Activated CD4-positive, alpha-beta T cell treated with anti-CD3 and anti-CD28 coated beads, Interleukin-2, amount 10 ng/mL, durations not matched to agents 7 days and 5 days (primary cell): ENCODE data around the gene PAN2. TPM values are rescaled to one million over a fixed set of nuclear protein-coding genes. Genes with fewer than 3 reads are reported as not detected.

Experiments
- CTCF ChIA-PET: fragments of 350-600 bp; sonication (Branson Sonifier 250); formaldehyde crosslinking; loops from one replicate; lab custom pipeline; 2021; ENCODE audit warnings: antibody characterized with exemption; lab: Charles Lee
- POLR2A ChIA-PET: fragments of 350-600 bp; sonication (Branson Sonifier 250); formaldehyde crosslinking; loops from one replicate; lab custom pipeline; 2021; ENCODE audit warnings: antibody characterized with exemption; lab: Charles Lee
- DNase-seq: peaks from one replicate; pipeline ENCODE4 v3.0.0-alpha.2; 2020
- H3K27ac Mint-ChIP-seq: one replicate; pipeline ENCODE4 v1.8.0; 2021; ENCODE audit warnings: mild to moderate bottlenecking, moderate library complexity, mixed read lengths
- H3K27me3 Mint-ChIP-seq: one replicate; pipeline ENCODE4 v1.8.0; 2021; ENCODE audit warnings: mixed read lengths
- H3K36me3 Mint-ChIP-seq: one replicate; pipeline ENCODE4 v1.8.0; 2021; ENCODE audit warnings: low read depth, mixed read lengths
- H3K4me1 Mint-ChIP-seq: one replicate; pipeline ENCODE4 v1.8.0; 2021; ENCODE audit warnings: mixed read lengths
- H3K4me3 Mint-ChIP-seq: one replicate; pipeline ENCODE4 v1.8.0; 2021; ENCODE audit warnings: mild to moderate bottlenecking, moderate library complexity, mixed read lengths
- H3K9me3 Mint-ChIP-seq: one replicate; pipeline ENCODE4 v1.8.0; 2021; ENCODE audit warnings: mixed read lengths
- total RNA-seq, 2 experiments: library from RNA; stranded (reverse); gene quantifications; one replicate each; pipeline ENCODE4 v1.2.3, GENCODE V29; 2021

The PAN2 gene, protein sequence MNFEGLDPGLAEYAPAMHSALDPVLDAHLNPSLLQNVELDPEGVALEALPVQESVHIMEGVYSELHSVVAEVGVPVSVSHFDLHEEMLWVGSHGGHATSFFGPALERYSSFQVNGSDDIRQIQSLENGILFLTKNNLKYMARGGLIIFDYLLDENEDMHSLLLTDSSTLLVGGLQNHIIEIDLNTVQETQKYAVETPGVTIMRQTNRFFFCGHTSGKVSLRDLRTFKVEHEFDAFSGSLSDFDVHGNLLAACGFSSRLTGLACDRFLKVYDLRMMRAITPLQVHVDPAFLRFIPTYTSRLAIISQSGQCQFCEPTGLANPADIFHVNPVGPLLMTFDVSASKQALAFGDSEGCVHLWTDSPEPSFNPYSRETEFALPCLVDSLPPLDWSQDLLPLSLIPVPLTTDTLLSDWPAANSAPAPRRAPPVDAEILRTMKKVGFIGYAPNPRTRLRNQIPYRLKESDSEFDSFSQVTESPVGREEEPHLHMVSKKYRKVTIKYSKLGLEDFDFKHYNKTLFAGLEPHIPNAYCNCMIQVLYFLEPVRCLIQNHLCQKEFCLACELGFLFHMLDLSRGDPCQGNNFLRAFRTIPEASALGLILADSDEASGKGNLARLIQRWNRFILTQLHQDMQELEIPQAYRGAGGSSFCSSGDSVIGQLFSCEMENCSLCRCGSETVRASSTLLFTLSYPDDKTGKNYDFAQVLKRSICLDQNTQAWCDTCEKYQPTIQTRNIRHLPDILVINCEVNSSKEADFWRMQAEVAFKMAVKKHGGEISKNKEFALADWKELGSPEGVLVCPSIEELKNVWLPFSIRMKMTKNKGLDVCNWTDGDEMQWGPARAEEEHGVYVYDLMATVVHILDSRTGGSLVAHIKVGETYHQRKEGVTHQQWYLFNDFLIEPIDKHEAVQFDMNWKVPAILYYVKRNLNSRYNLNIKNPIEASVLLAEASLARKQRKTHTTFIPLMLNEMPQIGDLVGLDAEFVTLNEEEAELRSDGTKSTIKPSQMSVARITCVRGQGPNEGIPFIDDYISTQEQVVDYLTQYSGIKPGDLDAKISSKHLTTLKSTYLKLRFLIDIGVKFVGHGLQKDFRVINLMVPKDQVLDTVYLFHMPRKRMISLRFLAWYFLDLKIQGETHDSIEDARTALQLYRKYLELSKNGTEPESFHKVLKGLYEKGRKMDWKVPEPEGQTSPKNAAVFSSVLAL
- total RNA-seq, result 10 to 100 TPM; 76.9 to 78.9 TPM

DNA sequence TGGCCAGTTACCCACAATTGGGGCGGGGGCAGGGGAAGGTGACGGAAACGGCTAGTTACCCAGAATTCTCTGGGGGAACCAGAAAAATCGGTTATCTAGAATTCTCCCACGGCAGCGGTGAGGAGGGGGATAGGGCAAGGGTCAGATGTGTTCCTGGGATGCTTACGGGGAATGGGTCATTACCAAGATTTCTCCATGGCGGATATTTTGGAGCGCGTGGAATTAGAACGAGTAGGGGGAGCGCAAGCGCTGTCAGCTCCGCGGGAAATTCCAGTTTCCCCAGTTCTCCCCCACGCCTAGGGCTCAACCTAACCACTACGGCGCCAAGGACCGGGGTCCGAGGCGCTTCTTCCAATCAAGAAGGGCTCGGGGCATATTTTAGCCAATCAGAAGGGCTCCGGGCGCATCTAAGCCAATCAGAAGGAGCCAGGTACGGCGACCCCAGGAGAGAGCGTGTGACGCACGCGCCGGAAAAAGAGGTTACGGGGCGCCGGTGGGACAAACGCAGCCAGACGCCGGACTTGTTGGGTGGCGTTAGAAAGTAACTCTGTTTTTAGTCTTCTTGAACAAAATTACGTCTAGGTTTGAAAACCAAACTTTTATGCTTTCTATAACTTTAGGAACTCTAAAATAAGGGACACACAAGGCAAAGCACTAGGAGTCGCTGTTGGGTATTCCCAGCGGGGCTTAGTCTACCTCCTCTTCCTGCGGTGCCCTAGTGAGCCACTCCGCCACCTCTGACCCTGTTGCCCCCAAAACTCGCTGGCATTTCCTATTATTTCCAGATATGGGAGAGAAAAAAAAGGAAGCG, at the start of gene PAN2:
Gene PAN2 (minus strand): TSS at position 322 of the 811 bp plus-strand sequence. CDS start 906 bp downstream, outside the sequence.
- Mint-ChIP-seq H3K36me3 (peaks cover 7% of the 10 kb centered on the region), H3K4me1 (peaks cover 49% of the 10 kb centered on the region), H3K27me3 (no peaks in the 10 kb centered on the region), H3K4me3 (peak within 1 kb of the TSS; percentile 88), H3K9me3 (no peaks in the 10 kb centered on the region), H3K27ac (peak within 1 kb of the TSS; percentile 97)
- POLR2A ChIA-PET, result no interaction called here
- peak; percentile 95 for DNase-seq
- CTCF ChIA-PET, result interaction anchor here (0.5 to 3.1 kb wide), 9 partner anchors 10 to 559 kb away, joined by 3 to 15 read pairs (median 3); partner anchors contain the start of genes CNPY2 and SMARCC2

GRCh38 chr12:56382611-56383010, 48.8 kb upstream of the PAN2 start:
- CTCF ChIA-PET, result interaction anchor here (0.8 to 1.8 kb wide), 3 partner anchors 9 to 23 kb away, joined by 3 to 6 read pairs (median 5); partner anchors contain the start of gene STAT2
- Mint-ChIP-seq H3K4me3 (no peak overlapping the region), H3K9me3 (no peaks in the 10 kb centered on the region), H3K4me1 (no peaks in the 10 kb centered on the region), H3K36me3 (no peaks in the 10 kb centered on the region), H3K27me3 (no peaks in the 10 kb centered on the region), H3K27ac (no peak overlapping the region)
- POLR2A ChIA-PET, result no interaction called here
- DNase-seq, result no peak

- no peaks in the 10 kb centered on the region for H3K36me3 Mint-ChIP-seq
- no peaks in the 10 kb centered on the region for H3K27me3 Mint-ChIP-seq
- no peaks in the 10 kb centered on the region for H3K4me1 Mint-ChIP-seq
- H3K27ac Mint-ChIP-seq, result no peak overlapping the region
- peaks cover 5% of the 10 kb centered on the region for H3K9me3 Mint-ChIP-seq
- H3K4me3 Mint-ChIP-seq, result no peak overlapping the region
- ChIA-PET POLR2A (no interaction called here), CTCF (interaction anchor here (1.0 to 1.9 kb wide), 2 partner anchors 8 to 12 kb away, joined by 3 to 5 read pairs; no protein-coding TSS in a partner anchor)
- DNase-seq, result no peak
These were observed 44.2 kb upstream of the PAN2 start for GRCh38 chr12:56377989-56378316.

GRCh38 chr12:56377310-56377988, 43.6 kb upstream of the PAN2 start:
- H3K36me3 Mint-ChIP-seq, result no peaks in the 10 kb centered on the region
- ChIA-PET CTCF (interaction anchor here (1.0 to 1.9 kb wide), 3 partner anchors 9 to 71 kb away, joined by 3 to 5 read pairs (median 3); no protein-coding TSS in a partner anchor), POLR2A (no interaction called here)
- H3K9me3 Mint-ChIP-seq, result peaks cover 5% of the 10 kb centered on the region
- H3K27ac Mint-ChIP-seq, result no peak overlapping the region
- DNase-seq, result no peak
- H3K4me3 Mint-ChIP-seq, result no peak overlapping the region
- H3K27me3 Mint-ChIP-seq, result no peaks in the 10 kb centered on the region
- H3K4me1 Mint-ChIP-seq, result no peaks in the 10 kb centered on the region

DNA sequence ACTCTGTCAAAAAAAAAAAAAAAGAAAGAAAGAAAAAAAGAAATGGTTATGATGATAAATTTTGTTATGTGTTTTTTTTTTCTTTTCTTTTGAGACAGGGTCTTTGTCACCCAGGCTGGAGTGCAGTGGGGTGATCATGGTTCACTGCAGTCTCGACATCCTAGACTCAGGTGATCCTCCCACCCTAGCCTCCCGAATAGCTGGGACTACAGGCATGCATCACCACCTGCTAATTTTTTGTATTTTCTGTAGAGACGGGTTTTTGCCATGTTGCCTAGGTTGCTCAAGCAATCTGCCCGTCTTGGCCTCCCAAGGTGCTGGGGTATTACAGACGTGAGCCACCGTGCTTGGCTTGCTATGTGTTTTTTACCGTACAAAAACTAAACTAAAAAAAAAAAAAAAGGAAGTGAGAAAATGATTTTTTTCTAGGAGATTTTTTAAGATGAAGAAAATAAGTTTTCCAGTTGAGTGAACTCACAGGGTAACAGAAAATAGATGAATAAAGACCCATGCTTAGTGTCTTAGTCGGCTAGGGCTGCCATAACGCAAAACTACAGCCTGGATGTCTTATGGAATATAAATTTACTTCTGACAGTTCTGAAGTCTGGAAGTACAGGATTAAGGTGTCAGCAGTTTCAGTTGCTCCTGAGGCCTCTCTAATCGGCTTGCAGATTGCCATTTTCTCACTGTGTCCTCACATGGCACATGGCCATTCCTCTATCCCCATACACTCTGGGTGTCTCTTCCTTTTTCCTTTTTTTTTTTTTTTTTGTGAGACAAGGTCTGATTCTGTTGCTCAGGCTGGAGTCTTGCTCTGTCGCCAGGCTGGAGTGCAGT, 42.0 kb upstream of the PAN2 start:
- POLR2A ChIA-PET, result no interaction called here
- H3K4me3 Mint-ChIP-seq, result no peak overlapping the region
- no peaks in the 10 kb centered on the region for H3K36me3 Mint-ChIP-seq
- CTCF ChIA-PET, result interaction anchor here (0.8 to 1.0 kb wide), 3 partner anchors 10 to 73 kb away, joined by 3 read pairs; no protein-coding TSS in a partner anchor
- peaks cover 5% of the 10 kb centered on the region for H3K9me3 Mint-ChIP-seq
- H3K4me1 Mint-ChIP-seq, result no peaks in the 10 kb centered on the region
- peaks cover 7% of the 10 kb centered on the region for H3K27me3 Mint-ChIP-seq
- no peak overlapping the region for H3K27ac Mint-ChIP-seq
- DNase-seq, result no peak

- POLR2A ChIA-PET, result interaction anchor here (0.6 kb wide), 1 partner anchor 342 kb away, joined by 4 read pairs; no protein-coding TSS in a partner anchor
- DNase-seq, result no peak
- H3K9me3 Mint-ChIP-seq, result peaks cover 5% of the 10 kb centered on the region
- CTCF ChIA-PET, result interaction anchor here (0.8 to 1.3 kb wide), 4 partner anchors 9 to 78 kb away, joined by 3 to 4 read pairs (median 3); no protein-coding TSS in a partner anchor
- peaks cover 9% of the 10 kb centered on the region for H3K27me3 Mint-ChIP-seq
- H3K36me3 Mint-ChIP-seq, result no peaks in the 10 kb centered on the region
- H3K4me3 Mint-ChIP-seq, result no peak overlapping the region
- no peak overlapping the region for H3K27ac Mint-ChIP-seq
- H3K4me1 Mint-ChIP-seq, result no peaks in the 10 kb centered on the region
These were observed 41.2 kb upstream of the PAN2 start for GRCh38 chr12:56374726-56375597.

DNA sequence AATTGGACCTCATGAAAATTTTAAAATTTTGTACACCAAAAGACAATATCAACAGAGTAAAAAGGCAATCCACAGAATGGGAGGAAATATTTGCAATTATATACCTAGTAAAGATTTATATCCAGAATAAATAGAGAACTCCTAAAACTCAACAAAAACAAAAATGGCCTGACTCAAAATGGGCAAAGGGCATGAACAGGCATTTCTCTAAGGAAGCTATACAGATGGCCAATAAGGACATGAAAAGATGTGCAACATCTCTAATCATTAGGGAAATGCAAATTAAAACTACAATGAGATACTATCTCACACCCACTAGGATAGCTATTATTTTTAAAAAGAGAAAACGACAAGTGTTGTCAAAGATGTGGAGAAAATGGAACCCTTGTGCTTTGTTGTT, 39.7 kb upstream of the PAN2 start:
- Mint-ChIP-seq H3K9me3 (peaks cover 5% of the 10 kb centered on the region), H3K27ac (no peak overlapping the region), H3K4me3 (no peak overlapping the region), H3K4me1 (no peaks in the 10 kb centered on the region), H3K36me3 (no peaks in the 10 kb centered on the region), H3K27me3 (peaks cover 12% of the 10 kb centered on the region)
- DNase-seq, result no peak
- ChIA-PET CTCF (interaction anchor here (0.5 to 1.3 kb wide), 4 partner anchors 12 to 159 kb away, joined by 3 read pairs; no protein-coding TSS in a partner anchor), POLR2A (no interaction called here)

DNA sequence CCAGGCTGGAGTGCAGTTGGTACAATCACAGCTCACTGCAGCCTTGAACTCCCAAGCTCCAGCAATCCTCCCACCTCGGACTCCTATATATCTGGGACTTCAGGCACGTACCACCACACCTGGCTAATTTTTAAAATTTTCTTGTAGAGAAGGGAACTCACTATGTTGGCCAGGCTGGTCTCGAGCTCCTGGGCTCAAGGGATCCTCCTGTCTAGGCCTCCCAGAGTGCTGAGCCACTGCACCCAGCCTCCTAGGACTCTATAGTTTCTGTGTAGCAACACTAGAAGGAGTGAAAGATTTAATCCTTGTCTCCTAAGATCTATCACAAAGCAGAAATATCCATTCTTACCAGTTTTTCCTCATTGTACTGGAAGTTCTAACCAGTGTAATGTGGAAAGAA, 33.1 kb upstream of the PAN2 start:
- ChIA-PET POLR2A (no interaction called here), CTCF (interaction anchor here (0.7 to 1.7 kb wide), 3 partner anchors 10 to 82 kb away, joined by 3 to 5 read pairs (median 5); partner anchors contain the start of gene TIMELESS)
- Mint-ChIP-seq H3K36me3 (no peaks in the 10 kb centered on the region), H3K4me3 (no peak overlapping the region), H3K4me1 (no peaks in the 10 kb centered on the region), H3K27me3 (peaks cover 12% of the 10 kb centered on the region), H3K9me3 (no peaks in the 10 kb centered on the region), H3K27ac (no peak overlapping the region)
- DNase-seq, result no peak

- no peaks in the 10 kb centered on the region for H3K9me3 Mint-ChIP-seq
- H3K4me3 Mint-ChIP-seq, result peak within 1 kb of the TSS; percentile 91
- no peaks in the 10 kb centered on the region for H3K27me3 Mint-ChIP-seq
- no peak for DNase-seq
- H3K36me3 Mint-ChIP-seq, result peaks cover 19% of the 10 kb centered on the region
- H3K27ac Mint-ChIP-seq, result peak within 1 kb of the TSS; percentile 99
- H3K4me1 Mint-ChIP-seq, result peaks cover 27% of the 10 kb centered on the region
- ChIA-PET CTCF (interaction anchor here (1.0 to 1.6 kb wide), 3 partner anchors 101 to 347 kb away, joined by 3 to 4 read pairs (median 4); no protein-coding TSS in a partner anchor), POLR2A (no interaction called here)
These were observed 28.6 kb upstream of the PAN2 start, which contains the start of gene APOF for GRCh38 chr12:56362130-56363059. TSS of gene APOF (minus strand) at chr12:56362857. CDS start at chr12:56362745, 112 bp downstream.
